GM19193 (cell line): ENCODE measurements around the gene DEFB127.

Experiments
- POLR2A ChIP-seq: IDR thresholded peaks from 4 replicates; pipeline ENCODE4 v1.6.1; 2011; ENCODE audit not compliant: insufficient read depth, insufficient read length; ENCODE audit errors: extremely low read depth

The DEFB127 gene

GRCh38 chr20:157154-157553 lies at the start of gene DEFB127:
Gene DEFB127, plus strand, starts transcription at chr20:157454. Its CDS starts 91 bp downstream, at chr20:157545.
- TF ChIP-seq POLR2A: no peak

GRCh38 chr20:112396-112795 lies 44.9 kb upstream of the DEFB127 start:
- TF ChIP-seq POLR2A: no peak

- no peak for TF ChIP-seq POLR2A
Measured at GRCh38 chr20:117518-117917, 39.7 kb upstream of the DEFB127 start.

GRCh38 chr20:137668-138490 lies 19.4 kb upstream of the DEFB127 start:
- no peak for TF ChIP-seq POLR2A

- TF ChIP-seq POLR2A: no peak
Measured at GRCh38 chr20:142290-142689, 15.0 kb upstream of the DEFB127 start, which contains the start of gene DEFB126. Gene DEFB126, plus strand, starts transcription at chr20:142590. Its CDS starts 39 bp downstream, at chr20:142629.

- TF ChIP-seq POLR2A: no peak
Measured at GRCh38 chr20:145877-146276, 11.4 kb upstream of the DEFB127 start.

- no peak for TF ChIP-seq POLR2A
Measured at GRCh38 chr20:152131-152530, 5.1 kb upstream of the DEFB127 start.

GRCh38 chr20:164618-165017 lies 7.4 kb downstream of the DEFB127 start:
- TF ChIP-seq POLR2A: no peak

GRCh38 chr20:168876-169275 lies 11.6 kb downstream of the DEFB127 start:
- no peak for TF ChIP-seq POLR2A

- TF ChIP-seq POLR2A: no peak
Measured at GRCh38 chr20:184288-184687, 27.0 kb downstream of the DEFB127 start.

- no peak for TF ChIP-seq POLR2A
Measured at GRCh38 chr20:187733-188132, 30.5 kb downstream of the DEFB127 start.

- no peak for TF ChIP-seq POLR2A
Measured at GRCh38 chr20:189611-190010, 32.4 kb downstream of the DEFB127 start, which contains the start of gene DEFB128. Gene DEFB128, minus strand, starts transcription at chr20:189711. Its CDS starts 88 bp downstream, at chr20:189623.

GRCh38 chr20:198225-198624 lies 41.0 kb downstream of the DEFB127 start:
- TF ChIP-seq POLR2A: no peak

GRCh38 chr20:199996-200395 lies 42.7 kb downstream of the DEFB127 start:
- TF ChIP-seq POLR2A: no peak
